Neural crest cell (in vitro differentiated cells): Measurements from ENCODE around the gene USE1. TPM values are rescaled to one million over a fixed set of nuclear protein-coding genes. Genes with fewer than 3 reads are reported as not detected.
"Not testable (repeated sequence)": the region's sequence is repeated elsewhere in the genome, so short reads cannot be mapped to it uniquely, and the experiment has no call there.

Experiments used
- DNase-seq: peaks from one replicate; pipeline ENCODE4 v3.0.0; 2021; ENCODE audit warnings: low read depth, mixed read lengths, low spot score
- H3K27ac Mint-ChIP-seq: one replicate; pipeline ENCODE4 v1.8.0; 2021; ENCODE audit warnings: mild to moderate bottlenecking, mixed read lengths; ENCODE audit not compliant: unreplicated experiment
- H3K27me3 Mint-ChIP-seq: 2 replicates; pipeline ENCODE4 v1.8.0; 2021; ENCODE audit warnings: low read depth, mild to moderate bottlenecking, mixed read lengths
- H3K36me3 Mint-ChIP-seq: 2 replicates; pipeline ENCODE4 v1.8.0; 2021; ENCODE audit warnings: low read depth, mild to moderate bottlenecking, mixed read lengths
- H3K4me1 Mint-ChIP-seq: 2 replicates; pipeline ENCODE4 v1.8.0; 2021; ENCODE audit warnings: mixed read lengths
- H3K4me3 Mint-ChIP-seq: one replicate; pipeline ENCODE4 v1.8.0; 2021; ENCODE audit warnings: mild to moderate bottlenecking, mixed read lengths
- H3K9me3 Mint-ChIP-seq: 2 replicates; pipeline ENCODE4 v1.8.0; 2021; ENCODE audit warnings: mixed read lengths
- CTCF ChIP-seq: fragments of 200-600 bp; sonication (generic); conservative IDR thresholded peaks from 2 replicates; pipeline ENCODE4 v1.5.0; 2021; ENCODE audit warnings: antibody characterized with exemption, mild to moderate bottlenecking
- total RNA-seq: library from RNA; stranded (reverse); gene quantifications from 2 replicates; pipeline ENCODE4 v1.2.1, GENCODE V29; 2021

The USE1 gene
- total RNA-seq, 1 donor from 2014 or later, result 15.7 TPM

GRCh38 chr19:17185590-17185989 lies 29.6 kb upstream of the USE1 start:
- Mint-ChIP-seq H3K36me3 (peaks cover 3% of the 10 kb centered on the region), H3K4me1 (no peaks in the 10 kb centered on the region), H3K9me3 (no peaks in the 10 kb centered on the region), H3K27ac (no peak overlapping the region), H3K4me3 (no peak overlapping the region), H3K27me3 (no peaks in the 10 kb centered on the region)
- no peak for TF ChIP-seq CTCF
- no peak for DNase-seq

- H3K4me3 Mint-ChIP-seq, H3K4me1 Mint-ChIP-seq, DNase-seq, H3K27me3 Mint-ChIP-seq, H3K27ac Mint-ChIP-seq, H3K9me3 Mint-ChIP-seq: not testable (repeated sequence)
- H3K36me3 Mint-ChIP-seq, result peaks cover 14% of the 10 kb centered on the region
Measured at GRCh38 chr19:17191736-17192135, 23.4 kb upstream of the USE1 start.

GRCh38 chr19:17192751-17193150 lies 22.4 kb upstream of the USE1 start:
- Mint-ChIP-seq H3K36me3 (peaks cover 21% of the 10 kb centered on the region), H3K9me3 (peaks cover 3% of the 10 kb centered on the region), H3K27me3 (no peaks in the 10 kb centered on the region), H3K4me3 (no peak overlapping the region), H3K4me1 (no peaks in the 10 kb centered on the region), H3K27ac (no peak overlapping the region)
- no peak for TF ChIP-seq CTCF
- no peak for DNase-seq

GRCh38 chr19:17194608-17195007 lies 20.5 kb upstream of the USE1 start:
- H3K27ac Mint-ChIP-seq, result no peak overlapping the region
- peaks cover 32% of the 10 kb centered on the region for H3K36me3 Mint-ChIP-seq

GRCh38 chr19:17195106-17195505 lies 20.1 kb upstream of the USE1 start:
- H3K27ac Mint-ChIP-seq, result no peak overlapping the region
- H3K36me3 Mint-ChIP-seq, result peaks cover 32% of the 10 kb centered on the region

More at GRCh38 chr19:17194608-17195007, 20.5 kb upstream of the USE1 start:
- no peak overlapping the region for H3K4me3 Mint-ChIP-seq
- H3K9me3 Mint-ChIP-seq, result peaks cover 3% of the 10 kb centered on the region
- no peak for TF ChIP-seq CTCF
- no peak for DNase-seq
- H3K27me3 Mint-ChIP-seq, result no peaks in the 10 kb centered on the region
- H3K4me1 Mint-ChIP-seq, result no peaks in the 10 kb centered on the region

GRCh38 chr19:17196610-17197009 lies 18.5 kb upstream of the USE1 start:
- Mint-ChIP-seq H3K4me1 (no peaks in the 10 kb centered on the region), H3K9me3 (peaks cover 3% of the 10 kb centered on the region), H3K27me3 (no peaks in the 10 kb centered on the region), H3K27ac (no peak overlapping the region), H3K36me3 (peaks cover 31% of the 10 kb centered on the region), H3K4me3 (no peak overlapping the region)
- no peak for DNase-seq
- TF ChIP-seq CTCF, result no peak

More at GRCh38 chr19:17195106-17195505, 20.1 kb upstream of the USE1 start:
- DNase-seq, result no peak
- no peak overlapping the region for H3K4me3 Mint-ChIP-seq
- no peaks in the 10 kb centered on the region for H3K4me1 Mint-ChIP-seq
- TF ChIP-seq CTCF, result no peak
- H3K9me3 Mint-ChIP-seq, result peaks cover 3% of the 10 kb centered on the region
- H3K27me3 Mint-ChIP-seq, result no peaks in the 10 kb centered on the region
